Measurements from ENCODE around the gene MAP2K5. TPM values are rescaled to one million over a fixed set of nuclear protein-coding genes. Genes with fewer than 3 reads are reported as not detected.
A peak's percentile ranks its signal among the peaks of the same experiment; 100 is the strongest.

The MAP2K5 gene
- total and polyA plus RNA-seq, 9 of the 15 experiments (the other 6 are each of a cell fraction or from before 2014, with no cell fraction given): 0.41 to 16.5 (median 7.5) TPM

DNA sequence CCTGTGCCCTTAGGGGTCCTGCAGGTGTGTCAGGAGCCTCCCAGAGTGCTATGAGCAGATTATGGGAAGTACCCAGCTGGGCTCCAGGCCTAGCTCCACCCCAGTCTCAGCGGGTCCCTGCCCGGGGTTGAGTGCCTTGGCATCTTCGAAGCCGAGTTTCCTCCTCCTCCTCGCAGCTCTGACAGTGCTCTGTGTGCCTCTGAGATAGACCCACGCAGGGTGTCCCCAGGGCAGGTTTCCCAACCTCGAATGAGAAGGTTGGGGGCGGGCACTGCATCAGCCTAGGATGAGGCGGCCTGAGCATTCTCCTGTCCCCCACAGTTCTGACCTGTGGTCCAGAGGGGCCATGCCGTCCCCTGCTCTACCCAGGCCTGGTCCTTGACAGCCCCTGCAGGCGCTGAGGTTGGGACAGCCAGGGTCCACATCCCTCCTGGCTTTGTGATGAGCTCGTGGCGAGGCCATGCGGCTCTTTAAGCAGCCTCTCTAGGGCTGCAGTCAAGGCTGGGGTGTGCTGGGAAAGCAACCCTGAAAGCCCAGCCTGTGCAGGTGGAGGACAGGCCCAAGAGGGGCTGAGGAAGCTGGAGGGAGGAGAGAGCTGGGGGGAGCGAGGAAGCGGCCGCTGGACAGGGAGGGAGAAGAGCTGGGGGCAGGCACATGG is 262.6 kb downstream of the MAP2K5 start:
- no peak for ATAC-seq

More for the DNA sequence above, 262.6 kb downstream of the MAP2K5 start:
- Histone ChIP-seq H3K36me3 (ENCODE audit: control insufficient read depth, insufficient read depth, low read length) (no peaks in the 10 kb centered on the region), H3K9me1 (ENCODE audit: control insufficient read depth, insufficient read depth, low read length) (peaks cover 11% of the 10 kb centered on the region), H3K9me3 (replicated peaks; ENCODE audit: control insufficient read depth, insufficient read depth, low read depth, low read length) (no peaks in the 10 kb centered on the region), H3K27ac (ENCODE audit: extremely low read depth, low read depth, low read length) (no peak overlapping the region), H3K4me3 (no peak overlapping the region), H4K20me1 (replicated peaks; ENCODE audit: control insufficient read depth, insufficient read depth, low read length) (peaks cover 11% of the 10 kb centered on the region; the same call in 1 of the 2 replicates), H2AFZ (ENCODE audit: low read depth, low read length) (no peak overlapping the region), H3K4me1 (replicated peaks in 1 of 2; ENCODE audit: control insufficient read depth in 2 of 2, insufficient read depth in 2 of 2, low read length in 2 of 2) (peaks cover 7 to 28% of the 10 kb centered on the region in 2 experiments), H3K79me2 (ENCODE audit: control insufficient read depth, insufficient read depth, low read length) (no peaks in the 10 kb centered on the region), H3K9ac (ENCODE audit: insufficient read depth in 1 of 2, low read depth in 2 of 2, low read length in 2 of 2) (peak overlapping the region in 1 of 2 experiments; percentile 77; a peak in 1 of 4 replicates), H3K27me3 (ENCODE audit: control insufficient read depth in 2 of 2, insufficient read depth in 2 of 2, low read length in 2 of 2) (no peaks in the 10 kb centered on the region), H3K4me2 (ENCODE audit: insufficient read depth, low read length) (no peak overlapping the region)
- BruUV-seq (replicated peaks): no TSS peak
- in situ Hi-C loops (cut with MboI): no loop called here
- DNase-seq (ENCODE audit: extremely low read depth in 1 of 4, low spot score in 3 of 4) (no peak), FAIRE-seq (no peak)
- ChIA-PET POLR2A (interaction anchor here (0.7 kb wide), 1 partner anchor 141 kb away, joined by 3 read pairs; no protein-coding TSS in a partner anchor), CTCF (ENCODE audit: low intra/inter-chr PET ratio) (no interaction called here)
- TF ChIP-seq CREB3 (tag; conservative IDR thresholded peaks at IDR 0.05; ENCODE audit: low read depth) (no peak), AFF1 (IDR thresholded peaks at IDR 0.05; ENCODE audit: low read depth in 1 of 2, partially characterized antibody in 2 of 2) (no peak), NFRKB (IDR thresholded peaks at IDR 0.05; ENCODE audit: low read depth) (no peak)
- 76% methylated on average over 12 of the region's 17 CpGs for WGBS (ENCODE audit: insufficient coverage, low coverage, missing lambda C conversion rate)
- intact Hi-C loops (cut with micrococcal nuclease): no loop called here
